GM21423 (cell line): ENCODE measurements around the gene WNT7A.

Experiments
- ATAC-seq: cut with Tn5 transposase; IDR thresholded peaks from one replicate; pipeline ENCODE4 v1.9.1; 2021; ENCODE audit warnings: mild to moderate bottlenecking, moderate library complexity; ENCODE audit not compliant: unreplicated experiment

The WNT7A gene

GRCh38 chr3:13831386-13831996, 48.4 kb downstream of the WNT7A start:
- no peak for ATAC-seq

GRCh38 chr3:13829311-13829710, 50.6 kb downstream of the WNT7A start:
- ATAC-seq: no peak

DNA sequence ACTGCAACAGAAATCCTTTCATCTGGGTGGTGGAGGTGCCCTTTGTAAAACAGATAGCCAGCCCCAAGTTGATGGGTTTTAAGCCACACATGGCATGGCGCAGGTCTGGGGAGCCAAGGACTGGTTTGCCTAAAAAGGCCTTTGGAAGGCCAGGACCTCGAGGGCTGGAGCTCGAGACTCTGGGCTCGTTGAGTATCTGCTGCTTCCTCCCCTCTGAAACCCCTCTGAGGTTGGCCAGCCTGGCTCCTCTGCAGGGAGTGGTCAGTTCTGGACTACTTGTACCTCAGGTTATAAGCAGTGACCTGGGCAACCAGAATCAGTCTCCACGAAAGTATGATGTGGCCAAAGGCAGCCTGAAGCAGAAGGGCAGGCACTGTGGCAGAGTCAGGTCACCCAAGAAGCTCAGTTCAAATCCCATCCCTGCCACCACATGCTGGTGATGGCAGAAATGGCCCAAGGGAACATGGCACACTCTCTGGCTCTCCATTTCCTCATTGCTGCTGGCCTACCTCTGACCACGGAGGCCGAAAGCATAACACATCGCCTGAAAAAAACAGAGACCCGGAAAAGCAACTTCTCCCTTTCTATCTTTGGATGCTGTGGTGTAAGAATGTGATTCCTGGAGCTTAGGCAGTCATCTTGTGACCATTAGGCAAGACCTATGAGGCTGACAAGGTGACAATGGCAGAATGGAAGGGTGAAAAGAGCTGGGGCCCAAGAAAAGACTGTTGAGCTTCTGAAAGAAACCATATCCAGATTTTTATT, 51.2 kb downstream of the WNT7A start:
- ATAC-seq: no peak

- no peak for ATAC-seq
These were observed 52.2 kb downstream of the WNT7A start for GRCh38 chr3:13827699-13828098.

DNA sequence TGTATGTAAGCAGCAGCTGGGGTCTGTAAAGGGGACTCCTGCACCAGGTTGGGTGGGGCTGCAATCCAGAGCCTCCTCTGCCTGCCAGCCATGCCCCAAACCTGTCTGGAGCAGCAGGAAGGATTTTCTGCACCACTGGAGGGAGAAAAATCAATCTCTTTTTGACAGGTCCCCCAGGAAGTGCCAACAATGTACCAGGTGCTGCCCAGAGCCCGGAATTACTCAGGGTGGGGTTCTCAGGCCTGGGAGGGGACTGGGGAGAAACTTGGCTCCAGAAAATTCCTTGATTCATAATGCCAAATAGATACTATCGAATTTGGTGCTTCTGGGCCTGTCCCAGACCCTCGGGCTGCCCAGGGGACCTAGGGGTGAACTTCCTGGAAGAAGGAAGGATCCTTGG, 52.6 kb downstream of the WNT7A start:
- ATAC-seq: no peak

DNA sequence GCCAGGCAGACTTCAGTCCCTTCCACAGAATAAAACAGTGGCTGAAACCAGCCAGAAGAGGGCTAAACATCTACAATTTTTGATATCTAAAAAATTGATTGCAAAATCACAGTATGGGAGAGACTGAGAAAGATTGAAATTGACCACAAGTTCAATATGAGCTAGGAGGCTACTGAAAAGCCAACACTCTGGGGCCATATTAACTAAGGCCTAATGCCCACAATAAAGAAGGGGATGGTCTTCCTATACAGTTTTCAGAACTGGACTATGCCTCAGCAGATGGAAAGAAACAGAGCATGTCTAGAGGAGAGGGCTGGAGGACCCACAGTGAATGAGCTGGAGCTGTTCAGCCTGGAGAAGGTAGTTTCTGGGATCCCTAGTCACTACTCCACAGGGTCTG, 53.2 kb downstream of the WNT7A start:
- ATAC-seq: no peak

- ATAC-seq: no peak
These were observed 54.0 kb downstream of the WNT7A start for GRCh38 chr3:13825821-13826220.

DNA sequence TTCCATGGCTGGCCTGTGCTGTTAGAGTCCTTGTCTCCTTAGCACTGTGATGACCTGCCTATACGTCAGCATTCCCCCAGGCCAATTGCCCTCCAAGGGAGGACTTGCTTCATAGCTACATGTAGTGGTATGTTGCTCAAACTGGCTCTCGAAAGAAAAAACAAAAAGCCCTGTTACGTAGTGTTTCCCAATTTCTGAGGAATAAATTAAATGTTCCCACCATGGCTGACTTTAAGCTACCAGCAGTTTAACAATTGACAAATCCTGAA, 54.6 kb downstream of the WNT7A start:
- no peak for ATAC-seq

DNA sequence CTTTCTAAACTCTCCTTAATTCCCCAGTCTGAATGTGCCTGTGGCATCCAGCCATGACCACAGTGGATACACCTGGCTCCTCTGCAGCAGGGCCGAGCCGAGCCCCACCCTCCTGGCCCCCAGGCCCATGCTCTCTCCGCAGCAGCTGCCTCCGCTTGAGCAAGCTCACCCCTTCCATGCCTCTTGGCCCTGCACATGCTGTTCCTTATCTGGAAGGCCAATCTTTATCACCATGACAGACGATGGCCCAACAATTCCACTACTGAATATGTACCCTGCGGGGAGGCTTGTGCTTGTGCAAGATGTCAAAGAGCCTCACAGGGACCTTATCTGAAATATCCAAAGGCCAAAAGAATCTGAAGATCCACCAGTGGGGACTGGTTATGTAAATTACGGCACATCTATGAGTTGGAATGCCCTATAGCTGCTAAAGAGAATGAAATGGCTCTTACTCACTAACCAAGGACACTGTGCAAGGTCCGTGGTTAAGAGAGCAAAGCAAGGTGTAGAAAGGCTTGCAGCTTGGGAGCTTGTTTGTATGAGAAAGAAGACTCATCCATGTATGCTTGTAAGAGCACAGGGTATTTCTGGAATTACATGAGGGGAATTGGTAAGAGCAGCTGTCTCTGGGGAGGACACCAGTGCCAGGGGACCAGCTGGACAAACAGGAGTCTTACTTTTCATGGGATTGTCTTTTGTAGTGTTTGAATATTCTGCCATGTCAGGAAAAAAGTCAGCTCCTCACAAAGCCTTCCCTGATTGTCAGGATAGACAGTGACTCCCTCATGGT, 55.2 kb downstream of the WNT7A start:
- no peak for ATAC-seq

- ATAC-seq: no peak
These were observed 56.2 kb downstream of the WNT7A start for GRCh38 chr3:13823692-13824091.

DNA sequence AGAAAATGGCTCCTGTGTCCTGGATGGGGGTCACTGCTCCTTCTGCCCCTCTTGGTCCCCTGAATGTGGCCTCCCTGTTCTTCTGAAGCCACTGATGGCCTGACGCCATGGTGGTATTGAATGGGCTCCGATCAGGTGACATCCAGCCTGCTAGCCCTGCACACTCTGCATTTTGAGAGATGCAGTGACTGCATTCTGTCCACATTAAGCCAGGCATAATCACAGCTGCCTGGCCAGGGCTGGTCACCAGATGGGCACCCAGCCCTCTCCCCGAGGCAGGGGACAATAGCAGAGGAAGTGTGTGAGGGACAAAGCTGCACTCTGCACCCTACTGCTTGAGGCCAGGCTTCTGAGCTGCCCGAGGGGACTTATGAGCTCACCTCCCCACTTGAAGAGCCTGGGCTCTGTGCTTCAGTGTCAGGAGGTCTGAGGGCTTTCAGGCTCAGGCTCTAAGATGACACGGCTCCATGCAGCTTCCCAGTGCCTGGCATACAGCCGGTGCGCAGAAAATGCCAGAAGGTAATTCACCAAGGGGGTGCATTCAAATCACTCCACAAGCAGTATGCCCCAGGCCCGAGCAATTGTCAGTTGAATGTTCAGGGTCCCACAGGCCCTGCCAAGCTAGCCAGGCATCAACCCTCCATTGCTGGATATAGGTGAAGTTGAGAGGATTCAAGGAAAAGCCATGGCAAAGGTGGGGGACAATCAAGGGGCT, 56.8 kb downstream of the WNT7A start:
- no peak for ATAC-seq

- ATAC-seq: no peak
These were observed 57.8 kb downstream of the WNT7A start for GRCh38 chr3:13822042-13822441.

- ATAC-seq: no peak
These were observed 58.7 kb downstream of the WNT7A start for GRCh38 chr3:13821126-13821525.

- no peak for ATAC-seq
These were observed 61.0 kb downstream of the WNT7A start for GRCh38 chr3:13818919-13819318.

DNA sequence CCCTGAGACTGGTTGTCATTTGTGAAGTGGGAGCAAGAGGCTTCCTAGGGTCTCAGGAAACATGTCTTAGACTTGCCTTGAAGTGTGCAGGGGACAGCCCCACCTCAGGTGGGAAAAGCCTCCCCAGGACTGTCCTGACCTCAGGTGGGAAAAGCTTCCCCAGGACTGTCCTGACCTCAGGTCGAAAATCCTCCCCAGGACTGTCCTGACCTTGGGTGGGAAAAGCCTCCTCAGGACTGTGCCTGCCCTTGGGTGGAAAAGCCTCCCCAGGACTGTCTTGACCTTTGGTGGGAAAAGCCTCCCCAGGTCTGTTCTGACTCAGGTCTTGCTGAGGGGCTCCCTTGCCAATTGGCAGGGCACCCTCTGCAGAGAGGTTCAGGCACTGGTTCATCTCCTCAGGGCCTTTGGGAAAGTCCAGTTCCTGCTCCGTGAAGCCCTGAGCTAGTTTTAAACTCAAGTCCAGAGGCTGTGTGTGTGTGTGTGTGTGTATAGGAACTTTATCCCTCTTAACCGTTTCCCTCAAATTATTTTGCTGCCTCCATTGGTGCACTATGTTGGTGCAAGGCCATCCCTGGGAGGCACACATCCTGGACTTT, 64.7 kb downstream of the WNT7A start:
- no peak for ATAC-seq

DNA sequence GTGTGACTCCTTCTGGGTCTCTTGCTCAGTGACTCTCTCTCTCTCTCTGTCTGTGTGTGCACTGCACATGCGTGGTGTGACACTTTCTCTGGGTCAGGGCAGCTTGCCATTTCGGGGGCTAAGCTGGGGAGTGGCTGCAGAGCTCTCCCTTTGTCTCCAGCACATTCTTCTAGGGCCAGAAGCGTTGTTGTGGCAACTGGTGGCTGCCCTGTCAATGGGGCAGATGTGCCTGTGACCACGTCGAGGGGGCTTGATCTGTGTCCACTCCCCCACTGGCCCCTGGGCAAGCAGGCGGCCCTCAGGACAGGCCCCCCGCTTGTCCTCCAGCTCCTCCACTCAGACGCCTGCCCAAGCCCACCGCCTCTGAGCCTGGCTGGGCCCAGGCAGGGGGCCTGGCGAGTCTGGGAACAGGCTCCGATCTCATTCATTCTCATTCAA, 67.8 kb downstream of the WNT7A start:
- no peak for ATAC-seq

DNA sequence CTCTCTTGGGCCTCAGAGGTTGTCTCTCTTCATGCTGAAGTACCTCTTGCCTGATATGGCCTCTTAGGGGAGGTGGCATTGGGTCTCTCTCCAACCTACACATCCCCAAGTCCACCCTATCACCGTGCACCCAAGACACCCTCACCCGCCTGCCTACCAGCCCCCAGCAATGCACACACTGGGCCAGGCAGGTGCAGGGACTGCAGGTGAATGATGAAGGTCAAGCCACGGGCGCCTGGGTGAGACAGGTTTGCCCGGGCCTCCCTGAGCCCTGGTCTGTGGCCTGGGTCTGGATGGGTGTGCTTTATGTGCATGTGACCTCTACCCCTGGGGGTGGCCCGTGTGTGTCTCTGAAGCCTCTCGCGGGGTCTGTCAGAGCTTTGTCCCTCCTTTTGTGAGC, 68.3 kb downstream of the WNT7A start:
- no peak for ATAC-seq

GRCh38 chr3:13808550-13808949, 71.3 kb downstream of the WNT7A start:
- no peak for ATAC-seq

- ATAC-seq: no peak
These were observed 78.3 kb downstream of the WNT7A start for GRCh38 chr3:13801361-13802204.

DNA sequence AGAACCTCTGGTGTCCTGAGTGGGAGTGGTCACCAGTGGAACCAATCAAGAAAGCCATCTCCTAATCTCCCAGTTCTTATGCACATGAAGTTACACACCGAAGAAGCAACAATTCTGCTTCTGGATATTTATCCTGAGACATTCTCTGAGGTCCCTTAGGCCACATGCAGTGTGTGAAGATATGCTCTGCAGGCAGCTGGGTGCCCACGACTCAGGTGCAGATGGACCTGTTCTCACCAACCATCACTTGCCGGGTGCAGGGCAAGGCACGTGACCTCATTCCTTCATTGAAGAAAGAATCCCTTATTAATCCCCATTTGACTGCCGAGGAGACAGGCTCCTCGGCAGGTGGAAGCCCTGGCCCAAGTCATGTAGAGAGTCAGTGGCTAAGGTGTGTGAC, 79.8 kb downstream of the WNT7A start:
- ATAC-seq: no peak
